HEK293 (cell line): Measurements from ENCODE around the gene RLN3.

Experiments
- MYNN ChIP-seq: fragments of 450-650 bp; formaldehyde crosslinking; IDR thresholded peaks from 2 replicates; pipeline ENCODE4 v1.5.1; 2016; ENCODE audit warnings: missing biosample characterization, missing genetic modification characterization, borderline replicate concordance
- SALL2 ChIP-seq: fragments of 450-650 bp; formaldehyde crosslinking; IDR thresholded peaks from 2 replicates; pipeline ENCODE4 v1.5.0; 2017; ENCODE audit warnings: missing biosample characterization, mild to moderate bottlenecking, missing genetic modification characterization, borderline replicate concordance
- SP2 ChIP-seq: fragments of 450-650 bp; formaldehyde crosslinking; IDR thresholded peaks from 2 replicates; pipeline ENCODE4 v1.5.1; 2016; ENCODE audit warnings: missing biosample characterization, missing genetic modification characterization
- ZBTB17 ChIP-seq: fragments of 450-650 bp; formaldehyde crosslinking; IDR thresholded peaks from 2 replicates; pipeline ENCODE4 v1.5.1; 2016; ENCODE audit warnings: missing biosample characterization, missing genetic modification characterization
- ZBTB20 ChIP-seq: fragments of 450-650 bp; formaldehyde crosslinking; IDR thresholded peaks from 2 replicates; pipeline ENCODE4 v1.5.1; 2016; ENCODE audit warnings: missing biosample characterization, missing genetic modification characterization
- ZBTB8A ChIP-seq: fragments of 450-650 bp; formaldehyde crosslinking; IDR thresholded peaks from 2 replicates; pipeline ENCODE4 v1.5.1; 2016; ENCODE audit warnings: missing biosample characterization, missing genetic modification characterization
- ZNF138 ChIP-seq: fragments of 450-650 bp; formaldehyde crosslinking; IDR thresholded peaks from 2 replicates; pipeline ENCODE4 v1.5.1; 2016; ENCODE audit warnings: missing biosample characterization, missing genetic modification characterization, borderline replicate concordance
- ZNF830 ChIP-seq: fragments of 450-650 bp; IDR thresholded peaks from 2 replicates; pipeline ENCODE4 v1.5.0; 2018; ENCODE audit warnings: missing biosample characterization, missing genetic modification characterization, low read depth, mild to moderate bottlenecking, moderate library complexity
- TF ChIP-seq, protein P1 (sequence below): fragments of 450-650 bp; formaldehyde crosslinking; IDR thresholded peaks from 2 replicates; pipeline ENCODE4 v1.5.1; 2016; ENCODE audit warnings: missing biosample characterization, missing genetic modification characterization
- TF ChIP-seq, protein P2 (sequence below): fragments of 450-650 bp; formaldehyde crosslinking; IDR thresholded peaks from 2 replicates; pipeline ENCODE4 v1.5.1; 2017; ENCODE audit warnings: missing biosample characterization, missing genetic modification characterization
- TF ChIP-seq, protein P3 (sequence below): fragments of 450-650 bp; formaldehyde crosslinking; IDR thresholded peaks from 2 replicates; pipeline ENCODE4 v1.5.1; 2017; ENCODE audit warnings: missing biosample characterization, mild to moderate bottlenecking, missing genetic modification characterization, moderate library complexity
- TF ChIP-seq, protein P4 (sequence below): fragments of 450-650 bp; formaldehyde crosslinking; IDR thresholded peaks from 2 replicates; pipeline ENCODE4 v1.5.1; 2016; ENCODE audit warnings: missing biosample characterization, missing genetic modification characterization
- TF ChIP-seq, protein P5 (sequence below): fragments of 450-650 bp; formaldehyde crosslinking; IDR thresholded peaks from 2 replicates; pipeline ENCODE4 v1.5.1; 2017; ENCODE audit warnings: missing biosample characterization, missing genetic modification characterization

DNA sequence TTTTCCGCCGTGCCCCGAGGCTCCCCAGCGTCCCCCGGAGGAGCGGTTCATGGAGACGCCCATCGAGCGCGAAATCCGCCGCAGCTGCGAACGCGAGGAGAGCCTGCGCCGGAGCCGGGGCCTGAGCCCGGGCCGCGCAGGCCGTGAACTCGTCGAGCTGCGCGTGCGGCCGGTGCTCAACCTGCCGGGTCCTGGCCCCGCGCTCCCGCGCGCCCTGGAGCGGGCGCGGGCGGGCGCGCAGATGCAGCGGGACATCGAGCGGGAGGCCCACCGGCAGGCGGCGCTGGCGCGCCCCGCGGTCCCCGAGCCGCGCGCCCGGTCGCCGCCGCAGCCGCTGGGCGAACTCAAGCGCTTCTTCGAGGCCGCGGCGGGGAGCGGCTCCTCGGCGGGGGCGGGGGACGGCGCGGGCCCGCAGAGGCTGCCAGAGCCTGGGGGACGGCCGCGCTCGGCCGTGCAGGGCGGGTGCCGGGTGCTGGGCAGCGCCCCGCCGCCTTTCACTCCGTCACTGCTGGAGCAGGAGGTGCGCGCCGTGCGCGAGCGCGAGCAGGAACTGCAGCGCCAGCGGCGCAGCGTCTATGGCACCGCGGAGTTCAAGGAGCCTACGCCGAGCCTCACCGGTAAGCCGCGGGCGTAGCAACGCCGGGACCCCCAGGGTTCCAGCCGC is 45.4 kb downstream of the RLN3 start:
- TF ChIP-seq, protein P1, sequence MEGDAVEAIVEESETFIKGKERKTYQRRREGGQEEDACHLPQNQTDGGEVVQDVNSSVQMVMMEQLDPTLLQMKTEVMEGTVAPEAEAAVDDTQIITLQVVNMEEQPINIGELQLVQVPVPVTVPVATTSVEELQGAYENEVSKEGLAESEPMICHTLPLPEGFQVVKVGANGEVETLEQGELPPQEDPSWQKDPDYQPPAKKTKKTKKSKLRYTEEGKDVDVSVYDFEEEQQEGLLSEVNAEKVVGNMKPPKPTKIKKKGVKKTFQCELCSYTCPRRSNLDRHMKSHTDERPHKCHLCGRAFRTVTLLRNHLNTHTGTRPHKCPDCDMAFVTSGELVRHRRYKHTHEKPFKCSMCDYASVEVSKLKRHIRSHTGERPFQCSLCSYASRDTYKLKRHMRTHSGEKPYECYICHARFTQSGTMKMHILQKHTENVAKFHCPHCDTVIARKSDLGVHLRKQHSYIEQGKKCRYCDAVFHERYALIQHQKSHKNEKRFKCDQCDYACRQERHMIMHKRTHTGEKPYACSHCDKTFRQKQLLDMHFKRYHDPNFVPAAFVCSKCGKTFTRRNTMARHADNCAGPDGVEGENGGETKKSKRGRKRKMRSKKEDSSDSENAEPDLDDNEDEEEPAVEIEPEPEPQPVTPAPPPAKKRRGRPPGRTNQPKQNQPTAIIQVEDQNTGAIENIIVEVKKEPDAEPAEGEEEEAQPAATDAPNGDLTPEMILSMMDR (tag by site-specific recombination), result 0 out of 2 replicates have a peak, but pooled peaks have one; percentile 10
- TF ChIP-seq ZNF138 (tag by site-specific recombination), result no peak
- TF ChIP-seq ZBTB20 (tag by site-specific recombination), result no peak
- no peak for TF ChIP-seq ZNF830
- TF ChIP-seq, protein P2, sequence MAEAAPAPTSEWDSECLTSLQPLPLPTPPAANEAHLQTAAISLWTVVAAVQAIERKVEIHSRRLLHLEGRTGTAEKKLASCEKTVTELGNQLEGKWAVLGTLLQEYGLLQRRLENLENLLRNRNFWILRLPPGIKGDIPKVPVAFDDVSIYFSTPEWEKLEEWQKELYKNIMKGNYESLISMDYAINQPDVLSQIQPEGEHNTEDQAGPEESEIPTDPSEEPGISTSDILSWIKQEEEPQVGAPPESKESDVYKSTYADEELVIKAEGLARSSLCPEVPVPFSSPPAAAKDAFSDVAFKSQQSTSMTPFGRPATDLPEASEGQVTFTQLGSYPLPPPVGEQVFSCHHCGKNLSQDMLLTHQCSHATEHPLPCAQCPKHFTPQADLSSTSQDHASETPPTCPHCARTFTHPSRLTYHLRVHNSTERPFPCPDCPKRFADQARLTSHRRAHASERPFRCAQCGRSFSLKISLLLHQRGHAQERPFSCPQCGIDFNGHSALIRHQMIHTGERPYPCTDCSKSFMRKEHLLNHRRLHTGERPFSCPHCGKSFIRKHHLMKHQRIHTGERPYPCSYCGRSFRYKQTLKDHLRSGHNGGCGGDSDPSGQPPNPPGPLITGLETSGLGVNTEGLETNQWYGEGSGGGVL (tag by site-specific recombination), result no peak
- no peak for TF ChIP-seq MYNN
- TF ChIP-seq ZBTB17, result peak; percentile 39; the same call in 1 of the 2 replicates
- TF ChIP-seq, protein P3, sequence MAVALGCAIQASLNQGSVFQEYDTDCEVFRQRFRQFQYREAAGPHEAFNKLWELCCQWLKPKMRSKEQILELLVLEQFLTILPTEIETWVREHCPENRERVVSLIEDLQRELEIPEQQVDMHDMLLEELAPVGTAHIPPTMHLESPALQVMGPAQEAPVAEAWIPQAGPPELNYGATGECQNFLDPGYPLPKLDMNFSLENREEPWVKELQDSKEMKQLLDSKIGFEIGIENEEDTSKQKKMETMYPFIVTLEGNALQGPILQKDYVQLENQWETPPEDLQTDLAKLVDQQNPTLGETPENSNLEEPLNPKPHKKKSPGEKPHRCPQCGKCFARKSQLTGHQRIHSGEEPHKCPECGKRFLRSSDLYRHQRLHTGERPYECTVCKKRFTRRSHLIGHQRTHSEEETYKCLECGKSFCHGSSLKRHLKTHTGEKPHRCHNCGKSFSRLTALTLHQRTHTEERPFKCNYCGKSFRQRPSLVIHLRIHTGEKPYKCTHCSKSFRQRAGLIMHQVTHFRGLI, result no peak
- peak; percentile 74; the same call in 1 of the 2 replicates for TF ChIP-seq ZBTB8A (tag by site-specific recombination)
- TF ChIP-seq, protein P4, sequence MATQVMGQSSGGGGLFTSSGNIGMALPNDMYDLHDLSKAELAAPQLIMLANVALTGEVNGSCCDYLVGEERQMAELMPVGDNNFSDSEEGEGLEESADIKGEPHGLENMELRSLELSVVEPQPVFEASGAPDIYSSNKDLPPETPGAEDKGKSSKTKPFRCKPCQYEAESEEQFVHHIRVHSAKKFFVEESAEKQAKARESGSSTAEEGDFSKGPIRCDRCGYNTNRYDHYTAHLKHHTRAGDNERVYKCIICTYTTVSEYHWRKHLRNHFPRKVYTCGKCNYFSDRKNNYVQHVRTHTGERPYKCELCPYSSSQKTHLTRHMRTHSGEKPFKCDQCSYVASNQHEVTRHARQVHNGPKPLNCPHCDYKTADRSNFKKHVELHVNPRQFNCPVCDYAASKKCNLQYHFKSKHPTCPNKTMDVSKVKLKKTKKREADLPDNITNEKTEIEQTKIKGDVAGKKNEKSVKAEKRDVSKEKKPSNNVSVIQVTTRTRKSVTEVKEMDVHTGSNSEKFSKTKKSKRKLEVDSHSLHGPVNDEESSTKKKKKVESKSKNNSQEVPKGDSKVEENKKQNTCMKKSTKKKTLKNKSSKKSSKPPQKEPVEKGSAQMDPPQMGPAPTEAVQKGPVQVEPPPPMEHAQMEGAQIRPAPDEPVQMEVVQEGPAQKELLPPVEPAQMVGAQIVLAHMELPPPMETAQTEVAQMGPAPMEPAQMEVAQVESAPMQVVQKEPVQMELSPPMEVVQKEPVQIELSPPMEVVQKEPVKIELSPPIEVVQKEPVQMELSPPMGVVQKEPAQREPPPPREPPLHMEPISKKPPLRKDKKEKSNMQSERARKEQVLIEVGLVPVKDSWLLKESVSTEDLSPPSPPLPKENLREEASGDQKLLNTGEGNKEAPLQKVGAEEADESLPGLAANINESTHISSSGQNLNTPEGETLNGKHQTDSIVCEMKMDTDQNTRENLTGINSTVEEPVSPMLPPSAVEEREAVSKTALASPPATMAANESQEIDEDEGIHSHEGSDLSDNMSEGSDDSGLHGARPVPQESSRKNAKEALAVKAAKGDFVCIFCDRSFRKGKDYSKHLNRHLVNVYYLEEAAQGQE, result no peak
- 0 out of 2 replicates have a peak, but pooled peaks have one; percentile 18 for TF ChIP-seq SP2 (tag by site-specific recombination)
- TF ChIP-seq, protein P5, sequence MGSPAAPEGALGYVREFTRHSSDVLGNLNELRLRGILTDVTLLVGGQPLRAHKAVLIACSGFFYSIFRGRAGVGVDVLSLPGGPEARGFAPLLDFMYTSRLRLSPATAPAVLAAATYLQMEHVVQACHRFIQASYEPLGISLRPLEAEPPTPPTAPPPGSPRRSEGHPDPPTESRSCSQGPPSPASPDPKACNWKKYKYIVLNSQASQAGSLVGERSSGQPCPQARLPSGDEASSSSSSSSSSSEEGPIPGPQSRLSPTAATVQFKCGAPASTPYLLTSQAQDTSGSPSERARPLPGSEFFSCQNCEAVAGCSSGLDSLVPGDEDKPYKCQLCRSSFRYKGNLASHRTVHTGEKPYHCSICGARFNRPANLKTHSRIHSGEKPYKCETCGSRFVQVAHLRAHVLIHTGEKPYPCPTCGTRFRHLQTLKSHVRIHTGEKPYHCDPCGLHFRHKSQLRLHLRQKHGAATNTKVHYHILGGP (tag by site-specific recombination), result no peak
- no peak for TF ChIP-seq SALL2 (tag by site-specific recombination)
